Endothelial cell of umbilical vein (primary cell): Measurements from ENCODE around the gene ANKH. TPM values are rescaled to one million over a fixed set of nuclear protein-coding genes. Genes with fewer than 3 reads are reported as not detected.
"Not testable (repeated sequence)": the region's sequence is repeated elsewhere in the genome, so short reads cannot be mapped to it uniquely, and the experiment has no call there.

ENCODE experiments used
- BruUV-seq: library from RNA; stranded (reverse); fragments of 400-500 nt; replicated peaks from 2 replicates; lab custom pipeline; 2021; lab: Mats Ljungman, UMichigan
- CTCF ChIA-PET: fragments of 300-600, 350-600 bp; sonication (Branson Sonifier 250); formaldehyde crosslinking; loops from one replicate; lab custom pipeline; 2021; ENCODE audit warnings: antibody characterized with exemption, inconsistent platforms; lab: Charles Lee
- POLR2A ChIA-PET: fragments of 300-600, 350-600 bp; sonication (Branson Sonifier 250); formaldehyde crosslinking; loops from one replicate; lab custom pipeline; 2021; ENCODE audit warnings: antibody characterized with exemption, inconsistent platforms; lab: Charles Lee
- DNase-seq: peaks from one replicate; pipeline ENCODE4 v3.0.0-alpha.2; 2011; ENCODE audit warnings: low read depth, low spot score
- FAIRE-seq: peaks from 2 replicates; lab custom pipeline; 2011; peaks lifted over from hg19 to GRCh38; lab: Jason Lieb, UNC
- H2AFZ ChIP-seq: 2 replicates; pipeline ENCODE4 v1.6.0; 2012; ENCODE audit warnings: low read depth, low read length, control low read depth, inconsistent platforms
- H3K27ac ChIP-seq: 2 replicates; pipeline ENCODE4 v1.5.1; 2011; ENCODE audit warnings: low read depth, mild to moderate bottlenecking, control low read depth, low read length, moderate library complexity; ENCODE audit not compliant: insufficient read depth
- H3K27me3 ChIP-seq, 2 experiments: 2 replicates each; pipeline versions ENCODE4 v1.6.0 to v1.6.1; 2011; ENCODE audit warnings: low read length in 2 of 2, mixed read lengths in 1 of 2; ENCODE audit not compliant: control insufficient read depth in 2 of 2, insufficient read depth in 2 of 2
- H3K36me3 ChIP-seq, 2 experiments: 2 replicates in 1 of 2; 3 replicates in 1 of 2; pipeline ENCODE4 v1.5.1; 2011; ENCODE audit warnings: low read length in 2 of 2, mild to moderate bottlenecking in 1 of 2, moderate library complexity in 1 of 2; ENCODE audit not compliant: control insufficient read depth in 2 of 2, insufficient read depth in 2 of 2; ENCODE audit errors: extremely low read depth in 1 of 2
- H3K4me1 ChIP-seq: 3 replicates; pipeline ENCODE4 v1.5.1; 2011; ENCODE audit warnings: mild to moderate bottlenecking, low read length; ENCODE audit not compliant: control insufficient read depth, insufficient read depth; ENCODE audit errors: extremely low read depth
- H3K4me2 ChIP-seq: 2 replicates; pipeline ENCODE4 v1.6.1; 2011; ENCODE audit warnings: low read length, control low read depth, mixed read lengths; ENCODE audit not compliant: insufficient read depth
- H3K4me3 ChIP-seq, 3 experiments: fragments of 200-600 bp in 1 of 3; sonication (generic), shearing (Covaris generic) in 1 of 3; replicated peaks in 1 of 3; 2 replicates each; pipeline ENCODE4 v1.5.1; 2011 to 2016; ENCODE audit warnings: control low read depth in 3 of 3, low read length in 3 of 3, mild to moderate bottlenecking in 2 of 3, inconsistent platforms in 1 of 3, low read depth in 1 of 3, moderate library complexity in 1 of 3; ENCODE audit not compliant: insufficient read depth in 1 of 3
- H3K79me2 ChIP-seq: 2 replicates; pipeline ENCODE4 v1.6.0; 2012; ENCODE audit warnings: low read length, inconsistent platforms; ENCODE audit not compliant: control insufficient read depth, insufficient read depth
- H3K9ac ChIP-seq: replicated peaks from 2 replicates; pipeline ENCODE3; 2011; ENCODE audit warnings: low read length, control low read depth; ENCODE audit not compliant: insufficient read depth; ENCODE audit errors: extremely low read depth
- H3K9me1 ChIP-seq: replicated peaks from 3 replicates; pipeline ENCODE4 v1.6.0; 2011; ENCODE audit warnings: mild to moderate bottlenecking, low read length; ENCODE audit not compliant: control insufficient read depth, insufficient read depth; ENCODE audit errors: extremely low read depth
- H3K9me3 ChIP-seq: replicated peaks from 2 replicates; pipeline ENCODE4 v1.5.1; 2012; ENCODE audit warnings: low read length, inconsistent platforms; ENCODE audit not compliant: control insufficient read depth, insufficient read depth
- H4K20me1 ChIP-seq: replicated peaks from 2 replicates; pipeline ENCODE3; 2011; ENCODE audit warnings: mild to moderate bottlenecking, low read length; ENCODE audit not compliant: control insufficient read depth, insufficient read depth; ENCODE audit errors: extremely low read depth
- EZH2 ChIP-seq: IDR thresholded peaks from 2 replicates; pipeline ENCODE4 v1.6.1; 2012; ENCODE audit warnings: borderline replicate concordance, low read depth, mild to moderate bottlenecking, moderate library complexity, low read length, inconsistent platforms; ENCODE audit not compliant: severe bottlenecking
- GATA2 ChIP-seq: IDR thresholded peaks from 2 replicates; pipeline ENCODE4 v1.7.0; 2011; ENCODE audit warnings: low read depth, mild to moderate bottlenecking, moderate library complexity, mixed read lengths, low read length; ENCODE audit not compliant: insufficient read length, insufficient read depth
- JUN ChIP-seq: IDR thresholded peaks from 2 replicates; pipeline ENCODE4 v1.6.1; 2011; ENCODE audit warnings: borderline replicate concordance, low read depth; ENCODE audit not compliant: insufficient read length, insufficient read depth
- MYC ChIP-seq: IDR thresholded peaks from one replicate; pipeline ENCODE4 v1.6.1; 2011; ENCODE audit warnings: mild to moderate bottlenecking, low read depth, low read length
- dilution Hi-C: fragments of 300-500 bp; cut with MboI; formaldehyde crosslinking; loops from one replicate; pipeline ENCODE4 v1.15.0; 2019; ENCODE audit warnings: low sequenced_read_pairs; ENCODE audit not compliant: extremely low pct_ligation_motif_present
- intact Hi-C: fragments of 100-400 bp; cut with micrococcal nuclease; formaldehyde crosslinking; loops from one replicate; pipeline ENCODE4 v1.10.0; 2022
- polyA plus RNA-seq, 4 experiments: library from polyadenylated mRNA; depleted of rRNA in 3 of 4; stranded (reverse) in 3 of 4; unstranded in 1 of 4; fragments of >200 nt; gene quantifications; 2 replicates each; pipeline versions ENCODE4 v1.2.1 to v1.2.3, GENCODE V29; 2011 to 2012; ENCODE audit warnings: missing spikeins in 1 of 4
- total RNA-seq: library from RNA; stranded (reverse); gene quantifications from 2 replicates; pipeline ENCODE4 v1.2.3, GENCODE V29; 2021
- TF ChIP-seq, protein P1 (sequence below), 2 donors: IDR thresholded peaks; 1 replicate in 1 of 2; 2 replicates in 1 of 2; pipeline ENCODE4 v1.5.1; 2011; ENCODE audit warnings: low read length in 2 of 2, mild to moderate bottlenecking in 2 of 2, moderate library complexity in 2 of 2, control low read depth in 1 of 2, inconsistent platforms in 1 of 2, low read depth in 1 of 2; ENCODE audit not compliant: insufficient read depth in 1 of 2; ENCODE audit errors: extremely low read depth in 1 of 2

Gene ANKH
- total and polyA plus RNA-seq, 2 donors (not counting 3 experiments of a cell fraction or from before 2014, with no cell fraction given): 12.7 to 31.4 TPM

GRCh38 chr5:14801792-14802191 is 69.8 kb downstream of the ANKH start:
- H3K9ac ChIP-seq: no peak overlapping the region
- H3K9me1 ChIP-seq: no peaks in the 10 kb centered on the region
- DNase-seq: no peak
- H3K4me3 ChIP-seq: no peak overlapping the region
- no peaks in the 10 kb centered on the region for H3K79me2 ChIP-seq
- POLR2A ChIA-PET: no interaction called here
- no peaks in the 10 kb centered on the region for H3K4me1 ChIP-seq
- H2AFZ ChIP-seq: no peak overlapping the region
- dilution Hi-C loops: no loop called here
- intact Hi-C loops: no loop called here
- H3K36me3 ChIP-seq: no peaks in the 10 kb centered on the region
- BruUV-seq: no TSS peak
- no peak for FAIRE-seq
- CTCF ChIA-PET: no interaction called here
- H4K20me1 ChIP-seq: no peaks in the 10 kb centered on the region
- H3K4me2 ChIP-seq: no peak overlapping the region
- H3K27me3 ChIP-seq: no peaks in the 10 kb centered on the region
- H3K9me3 ChIP-seq: no peaks in the 10 kb centered on the region
- TF ChIP-seq, protein P1, sequence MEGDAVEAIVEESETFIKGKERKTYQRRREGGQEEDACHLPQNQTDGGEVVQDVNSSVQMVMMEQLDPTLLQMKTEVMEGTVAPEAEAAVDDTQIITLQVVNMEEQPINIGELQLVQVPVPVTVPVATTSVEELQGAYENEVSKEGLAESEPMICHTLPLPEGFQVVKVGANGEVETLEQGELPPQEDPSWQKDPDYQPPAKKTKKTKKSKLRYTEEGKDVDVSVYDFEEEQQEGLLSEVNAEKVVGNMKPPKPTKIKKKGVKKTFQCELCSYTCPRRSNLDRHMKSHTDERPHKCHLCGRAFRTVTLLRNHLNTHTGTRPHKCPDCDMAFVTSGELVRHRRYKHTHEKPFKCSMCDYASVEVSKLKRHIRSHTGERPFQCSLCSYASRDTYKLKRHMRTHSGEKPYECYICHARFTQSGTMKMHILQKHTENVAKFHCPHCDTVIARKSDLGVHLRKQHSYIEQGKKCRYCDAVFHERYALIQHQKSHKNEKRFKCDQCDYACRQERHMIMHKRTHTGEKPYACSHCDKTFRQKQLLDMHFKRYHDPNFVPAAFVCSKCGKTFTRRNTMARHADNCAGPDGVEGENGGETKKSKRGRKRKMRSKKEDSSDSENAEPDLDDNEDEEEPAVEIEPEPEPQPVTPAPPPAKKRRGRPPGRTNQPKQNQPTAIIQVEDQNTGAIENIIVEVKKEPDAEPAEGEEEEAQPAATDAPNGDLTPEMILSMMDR (IDR thresholded peaks at IDR 0.05; ENCODE audit: extremely low read depth in 1 of 2, insufficient read depth in 1 of 2, low read depth in 1 of 2, low read length in 2 of 2): no peak
- TF ChIP-seq EZH2: no peak
- TF ChIP-seq GATA2: no peak
- TF ChIP-seq JUN: no peak
- no peak for TF ChIP-seq MYC
- H3K27ac ChIP-seq: no peak overlapping the region

- H3K9me3 ChIP-seq, H3K36me3 ChIP-seq, H3K4me3 ChIP-seq, CTCF ChIA-PET, dilution Hi-C loops, DNase-seq, FAIRE-seq, H2AFZ ChIP-seq, H3K79me2 ChIP-seq, H3K9me1 ChIP-seq, H3K27ac ChIP-seq, POLR2A ChIA-PET, intact Hi-C loops, H4K20me1 ChIP-seq, H3K4me2 ChIP-seq, H3K9ac ChIP-seq, H3K27me3 ChIP-seq, H3K4me1 ChIP-seq, BruUV-seq: not testable (repeated sequence)
These were observed 74.2 kb downstream of the ANKH start for GRCh38 chr5:14797385-14797784.
